ENCODE results near the gene NTRK2. TPM values are rescaled to one million over a fixed set of nuclear protein-coding genes. Genes with fewer than 3 reads are reported as not detected.

The NTRK2 gene
- total RNA-seq, 1 experiment from 2014 or later = not detected

GRCh38 chr9:84677080-84677479, 7.6 kb downstream of the NTRK2 start:
- Histone ChIP-seq H3K9me2 (ENCODE audit: insufficient read depth) (no peaks in the 10 kb centered on the region), H3K4me1 (ENCODE audit: control insufficient read depth in 1 of 2, insufficient read depth in 2 of 2, low read length in 2 of 2) (no peaks in the 10 kb centered on the region), H3K9me3 (ENCODE audit: control insufficient read depth in 1 of 2, insufficient read depth in 1 of 2, low read depth in 1 of 2, low read length in 2 of 2) (no peaks in the 10 kb centered on the region), H3K36me3 (ENCODE audit: control insufficient read depth in 1 of 2, insufficient read depth in 2 of 2, low read length in 2 of 2) (no peaks in the 10 kb centered on the region), H3K79me2 (ENCODE audit: insufficient read depth, low read length) (no peaks in the 10 kb centered on the region), H3K4me3 (replicated peaks in 1 of 2; ENCODE audit: low read depth in 1 of 2, low read length in 2 of 2) (no peak overlapping the region), H3K9ac (ENCODE audit: low read length) (no peak overlapping the region), H3K27ac (ENCODE audit: low read depth, low read length) (no peak overlapping the region), H3K4me2 (ENCODE audit: low read length) (no peak overlapping the region), H2AFZ (ENCODE audit: low read depth, low read length, poor library complexity, severe bottlenecking) (no peak overlapping the region), H3K27me3 (ENCODE audit: insufficient read depth, low read length) (peaks cover 3% of the 10 kb centered on the region), H4K20me1 (ENCODE audit: insufficient read depth) (no peaks in the 10 kb centered on the region)
- BruUV-seq (replicated peaks) = no TSS peak
- no peak for ATAC-seq
- DNase-seq (ENCODE audit: low read depth, low spot score) = no peak
- POLR2A ChIA-PET = no interaction called here
- TF ChIP-seq ZNF274 (IDR thresholded peaks at IDR 0.05; ENCODE audit: low read depth, low read length) = no peak
- no peak for TF ChIP-seq MAX (IDR thresholded peaks at IDR 0.05)
- no peak for TF ChIP-seq ELF1 (IDR thresholded peaks at IDR 0.05; ENCODE audit: borderline replicate concordance, low read depth)
- TF ChIP-seq ZFX (IDR thresholded peaks at IDR 0.05) = no peak
- no peak for TF ChIP-seq ZBTB33 (IDR thresholded peaks at IDR 0.05; ENCODE audit: extremely low read depth, insufficient replicate concordance, low read length)
- CTCF ChIA-PET = no interaction called here
- intact Hi-C loops (cut with micrococcal nuclease) = no loop called here
- RAD21 ChIA-PET (ENCODE audit: low non-redundant PET in 1 of 2, low total read pairs in 2 of 2, uncharacterized antibody in 2 of 2, unreplicated experiment in 2 of 2) = no interaction called here

GRCh38 chr9:84679571-84679970, 10.0 kb downstream of the NTRK2 start:
- no TSS peak for BruUV-seq (replicated peaks)
- Histone ChIP-seq H3K9me3 (ENCODE audit: control insufficient read depth in 1 of 2, insufficient read depth in 1 of 2, low read depth in 1 of 2, low read length in 2 of 2) (no peaks in the 10 kb centered on the region), H3K9ac (ENCODE audit: low read length) (no peak overlapping the region), H3K4me3 (replicated peaks in 1 of 2; ENCODE audit: low read depth in 1 of 2, low read length in 2 of 2) (no peak overlapping the region), H3K4me1 (ENCODE audit: control insufficient read depth in 1 of 2, insufficient read depth in 2 of 2, low read length in 2 of 2) (no peaks in the 10 kb centered on the region), H3K27me3 (ENCODE audit: insufficient read depth, low read length) (peaks cover 3% of the 10 kb centered on the region; the same call in 1 of the 2 replicates), H3K4me2 (ENCODE audit: low read length) (no peak overlapping the region), H2AFZ (ENCODE audit: low read depth, low read length, poor library complexity, severe bottlenecking) (no peak overlapping the region), H3K79me2 (ENCODE audit: insufficient read depth, low read length) (no peaks in the 10 kb centered on the region), H3K9me2 (ENCODE audit: insufficient read depth) (no peaks in the 10 kb centered on the region), H3K27ac (ENCODE audit: low read depth, low read length) (no peak overlapping the region), H3K36me3 (ENCODE audit: control insufficient read depth in 1 of 2, insufficient read depth in 2 of 2, low read length in 2 of 2) (no peaks in the 10 kb centered on the region), H4K20me1 (ENCODE audit: insufficient read depth) (no peaks in the 10 kb centered on the region)
- CTCF ChIA-PET = no interaction called here
- intact Hi-C loops (cut with micrococcal nuclease) = no loop called here
- POLR2A ChIA-PET = no interaction called here
- RAD21 ChIA-PET (ENCODE audit: low non-redundant PET in 1 of 2, low total read pairs in 2 of 2, uncharacterized antibody in 2 of 2, unreplicated experiment in 2 of 2) = no interaction called here
- no peak for ATAC-seq
- no peak for DNase-seq (ENCODE audit: low read depth, low spot score)
- TF ChIP-seq TCF7L2 (IDR thresholded peaks at IDR 0.05; ENCODE audit: borderline replicate concordance, extremely low read depth, insufficient read depth, insufficient read length) = no peak
- TF ChIP-seq YY1 (IDR thresholded peaks at IDR 0.05; ENCODE audit: extremely low read depth, insufficient replicate concordance, low read depth, low read length) = no peak
- TF ChIP-seq SP1 (IDR thresholded peaks at IDR 0.05; ENCODE audit: low read depth) = no peak
- TF ChIP-seq SRF (IDR thresholded peaks at IDR 0.05; ENCODE audit: low read depth) = no peak
- TF ChIP-seq REST (IDR thresholded peaks at IDR 0.05; ENCODE audit: low read depth) = no peak
- no peak for TF ChIP-seq CEBPB (IDR thresholded peaks at IDR 0.05; ENCODE audit: low read depth)
- TF ChIP-seq CBX3 (IDR thresholded peaks at IDR 0.05; ENCODE audit: low read depth) = no peak
- no peak for TF ChIP-seq FOSL1 (IDR thresholded peaks at IDR 0.05; ENCODE audit: low read depth)
- no peak for TF ChIP-seq POLR2AphosphoS5 (IDR thresholded peaks at IDR 0.05; ENCODE audit: low read depth, low read length)

All from HCT116 (cell line).